Stimulated activated CD8-positive, alpha-beta memory T cell treated with anti-CD3 and anti-CD28 coated beads, Interleukin-2, amount 100 ng/mL, for 1 hour (primary cell): ENCODE measurements around the gene FPGT.
A peak's percentile ranks its signal among the peaks of the same experiment; 100 is the strongest.
"Not testable (repeated sequence)": the region's sequence is repeated elsewhere in the genome, so short reads cannot be mapped to it uniquely, and the experiment has no call there.

ENCODE experiments used
- DNase-seq, 2 donors: peaks; one replicate each; pipeline ENCODE4 v3.0.0-alpha.2; 2020; ENCODE audit warnings: low read depth in 2 of 2

Gene FPGT

GRCh38 chr1:74197657-74198552, at the start of gene FPGT, which contains the start of gene LRRIQ3:
TSS of gene FPGT (plus strand) at chr1:74198242. CDS start at chr1:74198279, 37 bp downstream.
TSS of gene LRRIQ3 (minus strand) at chr1:74198176. CDS start at chr1:74183684, 14,492 bp downstream.
- DNase-seq: peak; percentile 93 to 94

GRCh38 chr1:74160046-74160445, 38.0 kb upstream of the FPGT start:
- DNase-seq: no peak

DNA sequence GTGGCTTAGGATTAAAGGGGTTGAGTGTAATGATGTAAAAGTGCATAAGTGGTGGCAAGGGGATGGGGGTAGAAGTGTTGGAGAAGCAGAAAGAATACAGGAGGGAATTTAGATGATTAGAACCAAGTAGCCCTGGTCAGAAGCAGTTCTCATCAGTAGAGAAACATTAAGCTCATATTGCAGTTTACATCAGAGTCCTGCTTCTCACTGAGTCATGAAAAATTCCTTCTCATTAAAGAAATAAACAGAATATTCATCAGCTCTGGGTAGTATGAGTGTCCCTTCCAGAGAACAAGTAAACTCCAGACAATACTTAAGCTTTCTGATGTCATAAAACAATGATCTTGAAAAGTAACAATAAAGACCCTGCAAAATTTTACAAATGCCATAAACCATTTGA, 36.5 kb upstream of the FPGT start:
- no peak for DNase-seq

GRCh38 chr1:74162333-74162732, 35.7 kb upstream of the FPGT start:
- no peak for DNase-seq

GRCh38 chr1:74174423-74174822, 23.6 kb upstream of the FPGT start:
- DNase-seq: not testable (repeated sequence)

GRCh38 chr1:74180490-74180889, 17.6 kb upstream of the FPGT start:
- no peak for DNase-seq

DNA sequence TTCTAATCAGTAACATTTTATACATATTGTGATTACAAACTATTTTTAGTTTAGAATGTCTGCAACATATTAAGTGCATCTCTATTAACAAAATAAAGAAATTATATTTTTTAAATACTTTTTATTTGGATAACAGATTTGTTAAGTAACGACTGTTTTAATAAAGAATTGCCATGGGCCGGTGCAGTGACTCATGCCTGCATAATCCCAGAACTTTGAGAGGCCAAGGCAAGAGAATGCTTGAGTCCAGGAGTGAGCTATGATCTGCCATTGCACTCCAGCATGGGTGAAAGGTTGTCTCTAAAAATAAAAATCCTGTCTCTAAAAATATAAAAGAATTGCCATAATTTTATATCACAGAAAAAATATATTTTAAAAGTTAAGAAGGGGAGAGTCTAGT, 4.1 kb upstream of the FPGT start:
- no peak for DNase-seq

GRCh38 chr1:74195339-74195738, 2.7 kb upstream of the FPGT start:
- DNase-seq: no peak

- no peak for DNase-seq
These were observed 787 bp upstream of the FPGT start for GRCh38 chr1:74197255-74197654.

GRCh38 chr1:74199504-74199903, 1.5 kb downstream of the FPGT start:
- no peak for DNase-seq

GRCh38 chr1:74205266-74205665, 7.2 kb downstream of the FPGT start:
- DNase-seq: no peak

- DNase-seq: no peak
These were observed 17.2 kb downstream of the FPGT start for GRCh38 chr1:74215229-74215628.

- no peak for DNase-seq
These were observed 24.7 kb downstream of the FPGT start for GRCh38 chr1:74222701-74223100.

- DNase-seq: no peak
These were observed 25.4 kb downstream of the FPGT start for GRCh38 chr1:74223453-74223852.

- no peak for DNase-seq
These were observed 37.1 kb downstream of the FPGT start, which contains the start of gene TNNI3K for GRCh38 chr1:74235153-74235552. TSS of gene TNNI3K (plus strand) at chr1:74235387. CDS start at chr1:74235452, 65 bp downstream.

- no peak for DNase-seq
These were observed 38.4 kb downstream of the FPGT start for GRCh38 chr1:74236440-74236839.

GRCh38 chr1:74237035-74237434, 39.0 kb downstream of the FPGT start:
- no peak for DNase-seq

DNA sequence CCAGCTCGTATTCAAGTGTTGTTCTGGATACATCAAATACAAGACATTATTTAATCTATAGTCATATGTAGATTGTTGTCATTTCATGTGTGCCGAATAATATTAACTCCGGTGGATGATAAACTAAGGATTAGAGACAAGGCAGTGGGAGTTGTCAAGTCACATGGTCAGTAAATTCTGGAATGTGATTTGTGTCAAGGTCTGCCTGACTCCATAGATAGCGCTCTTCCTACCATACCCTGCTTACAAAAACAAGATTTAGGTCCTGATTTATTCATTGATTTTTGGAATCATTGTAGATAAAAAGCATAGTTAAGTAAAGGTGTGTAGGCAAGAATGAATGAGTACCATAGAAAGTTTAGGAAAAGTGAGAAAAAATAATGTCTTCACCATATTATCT, 39.7 kb downstream of the FPGT start:
- DNase-seq: no peak

- no peak for DNase-seq
These were observed 47.2 kb downstream of the FPGT start for GRCh38 chr1:74245168-74245772.

DNA sequence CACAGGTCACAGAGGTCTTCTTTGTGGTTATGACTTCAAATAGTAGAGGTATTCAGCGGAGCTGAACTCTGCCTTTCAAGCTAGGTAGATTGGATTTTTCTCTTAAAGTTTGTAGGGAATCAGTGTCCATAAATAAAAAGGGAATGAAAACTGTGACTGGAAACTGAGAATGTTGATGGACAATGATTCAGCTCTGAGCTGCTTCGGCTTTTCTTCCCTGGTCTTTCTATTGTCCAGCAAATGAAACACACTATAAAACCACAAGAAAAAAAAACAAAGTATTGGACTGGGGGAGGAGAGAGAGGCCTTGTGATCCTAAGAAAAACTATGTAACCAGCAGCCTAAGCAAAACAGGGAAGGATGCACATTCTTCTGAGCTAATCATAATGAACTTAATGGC, 48.3 kb downstream of the FPGT start:
- no peak for DNase-seq

DNA sequence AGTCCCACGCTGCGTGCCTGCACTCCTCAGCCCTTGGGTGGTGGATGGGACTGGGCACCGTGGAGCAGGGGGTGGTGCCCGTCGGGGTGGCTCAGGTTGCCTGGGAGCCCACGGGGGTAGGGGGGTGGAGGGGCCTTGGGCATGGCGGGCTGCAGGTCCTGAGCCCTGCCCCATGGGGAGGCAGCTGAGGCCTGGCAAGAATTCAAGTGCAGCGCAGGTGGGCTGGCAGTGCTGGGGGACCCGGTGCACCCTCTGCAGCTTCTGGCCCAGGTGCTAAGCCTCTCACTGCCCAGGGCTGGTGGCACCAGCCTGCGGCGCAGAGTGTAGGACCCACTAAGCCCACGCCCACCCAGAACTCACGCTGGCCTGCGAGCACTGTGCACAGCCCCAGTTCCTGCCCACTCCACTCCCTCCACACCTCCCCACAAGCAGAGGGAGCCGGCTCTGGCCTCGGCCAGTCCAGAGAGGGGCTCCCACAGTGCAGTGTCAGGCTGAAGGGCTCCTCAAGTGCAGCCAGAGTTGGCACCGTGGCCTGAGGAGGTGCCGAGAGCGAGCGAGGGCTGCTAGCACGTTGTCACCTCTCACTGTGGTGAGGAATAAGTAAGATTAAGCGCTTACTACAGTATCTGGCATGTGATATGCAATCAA, 50.0 kb downstream of the FPGT start:
- DNase-seq: no peak

- DNase-seq: not testable (repeated sequence)
These were observed 55.3 kb downstream of the FPGT start for GRCh38 chr1:74253243-74253824.
